Measurements from ENCODE around the gene DNAJC3.

- TF ChIP-seq CTCF (conservative IDR thresholded peaks at IDR 0.05) (no peak), ZFX (IDR thresholded peaks at IDR 0.05) (no peak)
Measured at GRCh38 chr13:95734124-95734523, 57.2 kb downstream of the DNAJC3 start.

Data from C4-2B (cell line).